Inflammatory macrophage treated with lipopolysaccharide for 1 hour (primary cell): ENCODE data around the gene WDR4.
"Not testable (repeated sequence)": the region's sequence is repeated elsewhere in the genome, so short reads cannot be mapped to it uniquely, and the experiment has no call there.

Source experiments
- DNase-seq, 2 donors: peaks; one replicate each; pipeline ENCODE4 v3.0.0-alpha.2; 2020 to 2022

The WDR4 gene

DNA sequence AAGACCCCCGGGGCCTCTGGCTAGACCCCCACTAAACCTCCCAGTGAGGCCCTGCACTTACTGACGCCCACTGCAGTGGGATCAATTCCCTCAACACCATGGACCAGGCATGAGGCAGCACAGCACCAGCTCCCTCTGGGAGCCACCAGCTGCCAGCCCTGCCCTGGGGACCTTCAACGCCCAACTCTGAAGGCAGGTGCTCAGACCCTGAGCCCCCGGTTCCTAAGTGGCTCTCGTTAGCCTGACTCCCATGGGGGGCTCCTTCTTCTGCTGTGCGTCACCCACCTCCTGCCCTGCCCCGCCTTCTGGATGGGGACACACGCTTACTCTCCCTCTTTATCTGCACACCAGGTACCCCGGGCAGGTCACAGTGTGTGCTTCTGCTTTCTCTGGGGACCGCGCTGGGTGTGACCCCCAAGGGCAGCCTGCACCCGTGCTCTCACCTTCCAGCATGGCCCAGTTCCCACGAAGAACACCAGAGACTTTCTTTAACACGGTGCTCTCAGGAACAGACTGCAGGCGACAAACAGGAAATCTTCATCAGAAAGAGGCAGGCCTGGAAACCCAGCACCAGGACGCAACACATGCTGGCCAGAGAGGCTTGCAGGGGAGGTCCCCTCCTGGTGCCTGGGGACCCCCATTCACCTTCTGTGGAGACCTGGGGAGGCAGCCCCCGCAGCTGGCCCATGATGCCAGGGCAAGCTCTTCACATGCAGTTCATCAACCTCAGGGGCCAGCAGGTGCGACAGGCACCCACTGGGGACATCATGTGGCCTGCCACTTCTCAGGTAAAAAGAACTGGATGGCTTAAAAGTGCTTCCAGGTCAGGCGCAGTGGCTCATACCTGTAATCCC, 27.3 kb downstream of the WDR4 start:
- DNase-seq, result no peak

DNA sequence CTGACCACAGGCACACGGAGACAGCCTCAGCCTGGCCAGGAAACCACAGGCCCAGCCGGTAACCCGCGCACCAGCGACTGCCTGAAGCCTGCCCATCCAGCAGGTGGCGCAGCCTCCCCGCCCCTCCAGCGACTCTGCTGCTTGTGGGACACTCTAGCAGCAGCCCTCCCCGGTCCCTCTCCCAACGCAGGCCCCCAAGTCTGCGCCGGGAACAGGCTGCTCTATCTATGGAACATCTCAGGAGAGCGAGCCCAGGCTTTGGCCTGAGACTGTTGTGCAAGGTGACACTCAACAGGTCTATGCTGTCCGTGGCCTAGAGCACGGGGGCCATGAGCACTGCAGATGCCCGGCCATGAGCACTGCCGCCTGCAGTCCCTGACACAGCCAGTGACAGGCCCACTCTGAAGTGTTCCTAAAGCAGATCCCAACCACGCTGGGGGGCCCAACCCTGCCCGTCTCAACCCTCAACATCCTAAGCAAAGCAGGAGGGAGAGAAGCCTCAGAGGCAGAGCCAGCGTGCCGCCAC, 28.4 kb downstream of the WDR4 start:
- peak; percentile 8 to 17 for DNase-seq

DNA sequence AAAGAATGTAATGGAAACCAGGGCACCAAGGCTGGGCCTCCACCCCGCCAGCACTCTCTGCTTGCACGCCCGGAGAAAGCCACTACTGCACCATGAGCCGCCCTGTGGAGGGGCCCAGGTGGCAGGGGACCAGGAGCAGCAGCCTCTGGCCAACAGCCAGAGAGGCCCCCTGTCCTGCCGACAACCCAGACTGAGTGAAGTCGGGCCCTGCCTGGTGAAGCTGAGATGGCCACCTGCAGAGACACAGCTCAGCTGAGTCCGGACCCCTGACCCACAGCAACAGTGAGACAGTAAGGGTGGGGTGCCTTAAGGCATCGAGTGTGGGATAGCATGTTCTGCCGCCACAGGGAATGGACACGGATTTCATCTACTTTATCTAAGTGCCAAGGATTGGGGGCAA, 28.9 kb downstream of the WDR4 start:
- no peak for DNase-seq

DNA sequence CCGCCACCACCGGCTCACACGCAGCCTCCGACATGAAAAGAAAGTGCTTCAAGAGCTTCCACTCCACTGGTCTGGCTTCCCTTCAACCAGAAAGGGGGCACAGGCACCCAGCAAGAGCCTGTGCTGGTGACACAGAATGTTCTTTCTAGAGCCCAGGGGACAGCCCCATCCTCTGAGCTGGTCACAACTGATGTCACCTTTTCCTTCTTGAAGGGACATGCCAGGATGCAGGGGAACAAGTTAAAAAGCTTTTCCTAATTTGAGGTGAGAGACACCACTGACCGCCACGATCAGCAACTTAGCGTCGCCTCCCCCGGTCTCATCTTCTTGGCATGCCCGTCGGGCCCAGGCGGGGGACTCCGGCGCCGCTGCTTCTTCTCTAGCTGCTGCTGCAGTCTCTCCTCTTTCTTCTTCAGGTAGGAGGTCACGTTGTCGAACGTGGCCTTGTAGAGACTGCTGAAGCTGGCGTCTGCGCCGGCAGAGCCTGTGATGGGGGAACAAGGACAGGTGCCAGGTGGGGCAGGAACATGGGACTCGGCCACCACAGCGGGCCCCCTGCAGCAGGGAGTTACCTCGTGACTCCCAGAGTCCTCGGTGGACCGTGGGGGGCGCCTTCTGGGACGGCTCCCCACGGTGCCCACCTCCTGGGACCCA, 29.5 kb downstream of the WDR4 start:
- no peak for DNase-seq

DNA sequence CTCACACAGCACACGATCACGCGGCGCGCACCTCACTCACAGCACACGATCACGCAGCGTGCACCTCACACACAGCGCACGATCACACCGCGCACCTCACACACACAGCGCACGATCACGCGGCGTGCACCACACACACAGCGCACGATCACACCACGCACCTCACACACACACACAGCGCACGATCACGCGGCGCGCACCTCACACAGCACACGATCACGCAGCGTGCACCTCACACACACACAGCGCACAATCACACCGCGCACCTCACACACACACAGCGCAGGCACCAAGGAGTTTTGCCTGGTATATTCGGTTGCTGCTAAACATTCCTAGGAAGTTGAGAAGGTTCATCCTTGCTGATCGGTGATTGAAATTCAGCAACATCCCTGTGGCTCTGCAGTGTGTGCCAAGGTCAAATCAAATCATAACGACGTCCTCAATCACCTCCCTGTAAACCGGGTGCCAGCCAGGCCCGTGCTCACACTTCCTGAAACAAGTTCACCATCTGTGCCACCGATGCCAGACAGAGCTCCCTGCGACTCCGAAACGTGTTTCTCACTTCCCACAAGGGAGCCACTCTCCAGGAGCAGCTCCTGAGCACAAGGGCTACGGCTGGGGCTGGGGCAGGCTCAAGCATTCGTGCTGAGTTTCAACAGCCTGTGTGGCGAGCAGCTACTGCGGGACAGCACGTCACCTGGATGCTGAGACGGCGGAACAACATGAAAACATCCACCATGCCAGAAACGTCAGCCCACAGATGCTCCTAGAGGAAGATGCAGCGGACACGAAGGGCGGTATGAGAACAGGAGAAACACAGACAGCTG, 30.2 kb downstream of the WDR4 start:
- no peak for DNase-seq

DNA sequence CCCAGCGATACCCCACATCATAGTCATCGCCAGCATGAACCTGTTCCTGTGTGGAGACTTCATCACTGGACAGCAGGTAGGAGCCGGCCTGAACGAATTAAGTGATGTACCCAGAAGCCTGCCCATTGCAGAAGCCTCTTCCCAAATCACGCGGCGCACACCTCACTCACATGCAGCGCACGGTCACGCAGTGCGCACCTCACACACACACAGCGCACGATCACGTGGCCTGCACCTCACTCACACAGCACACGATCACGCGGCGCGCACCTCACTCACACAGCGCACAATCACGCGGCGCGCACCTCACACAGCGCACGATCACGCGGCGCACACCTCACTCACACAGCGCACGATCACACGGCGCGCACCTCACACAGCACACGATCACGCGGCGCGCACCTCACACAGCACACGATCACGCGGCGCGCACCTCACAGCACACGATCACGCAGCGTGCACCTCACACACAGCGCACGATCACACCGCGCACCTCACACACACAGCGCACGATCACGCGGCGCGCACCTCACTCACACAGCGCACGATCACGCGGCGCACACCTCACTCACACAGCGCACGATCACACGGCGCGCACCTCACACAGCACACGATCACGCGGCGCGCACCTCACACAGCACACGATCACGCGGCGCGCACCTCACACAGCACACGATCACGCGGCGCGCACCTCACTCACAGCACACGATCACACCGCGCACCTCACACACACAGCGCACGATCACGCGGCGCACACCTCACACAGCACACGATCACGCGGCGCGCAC, 31.0 kb downstream of the WDR4 start:
- DNase-seq, result not testable (repeated sequence)

DNA sequence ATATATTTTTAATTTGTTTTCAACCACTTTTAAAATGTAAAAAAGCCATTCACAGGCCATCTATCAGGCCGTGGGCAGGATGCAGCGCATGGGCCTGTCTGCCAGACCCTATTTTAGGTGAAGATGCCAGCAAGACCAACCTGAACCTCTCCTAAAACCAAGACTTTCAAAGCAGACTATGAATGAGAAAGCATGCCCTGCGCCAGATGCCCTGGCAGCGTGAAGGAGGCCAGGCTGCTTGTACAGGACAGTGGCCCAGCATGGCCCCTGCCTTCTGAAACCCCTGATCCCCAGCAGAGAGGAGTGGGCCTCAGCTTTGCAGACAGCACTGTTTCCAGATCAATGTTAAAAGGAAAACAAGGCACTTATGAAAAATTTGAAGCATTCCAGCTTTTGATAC, 31.6 kb downstream of the WDR4 start:
- no peak for DNase-seq

DNA sequence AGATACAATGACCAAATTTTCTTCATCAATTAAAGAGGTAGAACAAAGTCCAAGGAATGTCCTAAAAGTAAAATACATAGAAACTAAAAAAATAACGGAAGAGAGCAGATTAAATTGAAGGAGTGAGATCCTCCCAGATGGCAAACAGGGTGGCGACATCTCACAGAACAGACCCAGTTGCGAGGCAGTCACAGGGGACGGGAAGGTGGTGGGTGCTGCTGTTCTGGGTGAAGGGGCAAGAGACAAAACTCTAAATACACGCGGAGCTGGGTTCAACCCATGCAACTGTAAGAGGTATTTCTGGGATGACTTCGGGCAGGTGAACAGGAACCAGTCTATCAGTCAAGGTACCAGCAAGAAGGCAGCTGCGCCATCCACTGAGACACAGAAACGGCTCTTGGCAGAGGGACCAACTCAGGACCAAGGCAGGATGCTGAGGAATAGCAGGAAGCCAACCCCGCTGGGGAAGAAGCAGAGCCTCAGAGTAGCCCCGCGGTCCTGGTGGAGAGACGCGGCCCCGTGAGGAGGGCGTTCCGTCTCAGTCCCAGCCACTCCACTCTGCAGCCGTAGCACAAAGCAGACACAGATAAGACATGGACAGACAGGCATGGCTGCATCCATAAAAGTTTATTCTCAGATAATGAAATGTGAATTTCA, 32.2 kb downstream of the WDR4 start:
- DNase-seq, result no peak

DNA sequence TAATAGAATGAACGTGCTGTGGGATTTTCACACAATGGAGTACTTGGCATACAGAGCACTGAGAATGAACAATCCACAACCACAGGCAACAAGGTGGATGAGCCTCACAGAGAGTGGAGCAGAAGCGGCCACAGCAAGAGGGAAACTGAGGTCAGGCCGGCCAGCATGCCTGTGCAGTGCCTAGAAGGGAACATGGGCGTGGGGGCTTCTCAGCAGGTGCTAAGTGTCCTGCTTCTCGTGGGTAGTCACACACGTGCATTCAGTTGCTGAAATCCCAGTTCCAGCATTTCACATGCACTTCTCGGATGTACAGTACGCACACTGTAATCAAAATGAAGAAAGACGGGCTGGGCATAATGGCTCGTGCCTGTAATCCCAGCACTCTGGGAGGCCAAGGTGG, 33.1 kb downstream of the WDR4 start:
- DNase-seq, result no peak

DNA sequence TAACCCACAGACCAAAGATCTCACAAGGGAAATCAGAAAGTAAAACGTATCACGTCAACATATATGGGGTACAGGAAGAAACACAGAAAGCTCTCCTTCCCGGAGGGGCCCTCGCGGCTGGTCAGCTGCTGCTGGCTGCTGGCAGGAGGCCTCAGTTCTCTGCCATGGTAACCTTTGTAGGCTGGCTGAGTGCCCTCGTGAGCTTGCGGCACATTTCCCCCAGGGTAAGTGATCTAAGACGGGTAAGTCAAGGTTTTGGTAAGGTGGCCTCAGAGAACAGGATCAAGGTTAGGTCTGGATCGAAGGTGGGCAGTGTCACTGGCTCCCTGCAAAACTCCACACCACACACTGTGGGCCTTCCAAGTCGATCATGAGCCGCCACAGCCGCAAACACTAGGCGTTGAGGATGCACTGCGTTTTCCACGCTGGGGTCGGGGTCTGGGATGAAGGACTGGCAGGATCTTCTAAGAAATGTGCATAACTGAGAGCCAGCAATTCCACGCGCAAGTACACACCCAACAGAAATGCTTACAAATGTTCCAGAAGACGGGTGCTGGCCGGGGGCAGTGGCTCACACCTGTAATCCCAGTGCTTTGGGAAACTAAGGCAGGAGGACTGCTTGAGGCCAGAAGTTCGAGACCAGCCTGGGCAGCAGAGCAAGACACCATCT, 33.9 kb downstream of the WDR4 start:
- DNase-seq, result no peak

DNA sequence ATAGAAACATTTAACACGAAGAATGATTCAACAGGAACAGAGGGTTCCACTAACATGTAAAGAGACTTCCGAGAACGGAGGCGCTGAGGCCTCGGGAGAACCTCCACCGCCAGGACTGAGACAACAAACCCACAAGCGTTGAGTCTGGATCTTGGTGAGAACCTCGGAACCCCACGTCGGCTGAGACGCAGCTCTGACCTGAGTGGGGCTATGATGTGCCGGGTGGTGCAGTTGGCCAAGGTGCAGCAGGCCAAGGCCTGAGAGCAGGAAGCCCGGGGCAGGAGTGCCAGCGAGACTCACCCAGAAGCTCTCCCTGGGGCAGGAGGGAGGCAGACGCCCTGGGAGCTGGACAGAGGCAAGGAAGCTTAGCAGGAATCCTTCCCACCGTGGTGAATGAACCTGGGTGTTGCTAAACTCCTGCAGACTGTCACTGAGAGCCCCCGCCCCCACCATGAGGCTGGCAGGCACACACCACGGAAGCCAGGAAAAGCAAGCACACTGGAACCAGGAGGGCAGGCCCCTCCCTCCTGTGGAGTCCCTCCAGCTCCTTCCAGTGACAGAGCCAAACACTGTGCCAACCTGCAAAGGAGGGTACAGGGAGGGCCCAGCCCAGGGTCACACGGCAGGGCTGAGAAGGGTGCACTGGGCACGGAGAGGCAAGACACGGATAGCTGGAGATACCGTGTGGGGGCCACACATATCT, 34.8 kb downstream of the WDR4 start:
- no peak for DNase-seq

DNA sequence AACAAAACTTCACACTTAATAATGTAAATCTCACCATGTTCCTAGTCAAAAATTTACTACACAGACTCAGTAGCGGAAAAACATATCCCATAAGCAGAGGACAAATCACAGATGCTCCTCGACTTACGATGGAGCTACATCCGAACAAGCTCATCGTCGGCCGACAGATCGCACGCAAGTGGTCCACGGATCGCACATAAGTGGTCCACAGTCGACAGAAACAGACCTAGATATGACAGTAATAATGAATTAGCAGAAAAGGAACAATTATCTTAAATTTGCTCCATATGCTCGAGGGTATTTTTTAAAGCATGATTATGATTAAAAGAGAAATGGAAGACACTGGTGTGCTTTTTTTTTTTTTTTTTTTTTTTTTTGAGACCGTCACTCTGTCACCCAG, 36.3 kb downstream of the WDR4 start:
- no peak for DNase-seq

DNA sequence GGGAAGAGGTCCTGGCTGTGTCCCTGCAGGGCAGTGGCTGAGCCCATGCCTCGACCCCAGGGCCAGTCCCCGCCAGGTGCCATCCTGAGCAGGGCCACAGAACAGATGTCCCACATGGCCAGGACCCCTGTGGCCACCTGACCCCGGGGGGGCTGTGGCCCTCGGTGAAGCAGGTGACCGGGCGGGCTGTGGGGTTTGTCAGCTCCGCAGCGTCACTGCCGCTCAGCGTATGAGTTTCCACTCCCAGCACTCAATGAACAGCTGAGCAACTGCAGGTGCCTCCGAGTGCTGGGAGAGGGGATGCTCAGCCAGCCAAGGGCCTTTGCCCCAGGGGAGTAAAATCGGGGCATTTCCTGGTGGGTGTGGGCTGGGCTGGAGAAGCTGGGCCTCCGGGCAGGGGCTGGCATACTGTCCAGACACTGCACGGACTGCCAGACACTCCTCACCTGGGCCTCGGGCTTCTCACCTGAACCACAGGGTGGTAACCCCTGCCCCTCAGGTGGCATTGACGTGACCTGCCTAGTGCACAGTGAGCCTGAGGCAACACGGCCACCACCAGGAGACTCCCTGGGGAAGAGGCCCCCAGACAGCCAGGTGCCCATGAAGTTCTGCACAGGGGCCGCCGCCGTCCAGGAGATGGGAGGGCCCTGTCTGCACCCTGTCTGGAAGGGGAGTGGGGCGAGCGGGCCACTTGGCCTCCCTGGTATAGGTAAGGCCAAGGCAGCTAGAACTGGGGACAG, 37.3 kb downstream of the WDR4 start:
- DNase-seq, result not testable (repeated sequence)

DNA sequence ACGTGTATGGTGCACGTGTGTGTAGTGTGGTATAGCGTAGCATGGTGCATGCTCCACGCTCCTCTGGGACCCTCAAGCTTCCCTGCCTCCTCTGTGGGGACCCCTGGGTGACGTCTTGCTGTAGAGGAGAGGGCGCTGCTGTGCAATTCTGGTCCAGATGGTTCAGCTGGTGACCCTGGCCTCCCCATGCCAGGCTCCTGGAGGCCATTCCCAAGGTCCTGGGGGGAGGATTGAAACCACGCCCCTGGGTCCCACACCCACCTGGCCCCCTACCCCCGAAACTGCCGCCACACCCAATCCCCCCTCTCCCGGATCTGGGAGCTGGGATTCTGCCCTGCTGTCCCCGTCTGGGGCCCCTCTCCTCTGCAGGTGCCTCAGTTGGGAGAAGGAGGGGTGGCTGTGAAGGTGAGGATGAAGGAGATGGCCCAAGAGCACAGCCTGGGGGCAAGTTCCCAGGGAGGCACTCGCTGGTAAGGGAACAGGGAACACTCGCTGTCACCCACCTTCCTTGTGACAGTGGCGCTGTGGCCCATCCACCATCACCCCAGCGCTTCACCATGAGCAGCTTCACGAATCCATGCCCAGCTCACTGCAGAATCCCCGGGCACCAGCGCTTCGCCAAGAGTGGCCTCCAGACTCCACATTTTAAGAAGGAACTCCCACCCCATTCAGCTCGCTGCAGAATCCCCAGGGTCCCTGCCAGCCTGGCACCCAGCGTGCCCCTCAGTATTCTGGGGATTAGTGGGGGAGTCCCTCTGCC, 38.0 kb downstream of the WDR4 start:
- DNase-seq, result no peak

DNA sequence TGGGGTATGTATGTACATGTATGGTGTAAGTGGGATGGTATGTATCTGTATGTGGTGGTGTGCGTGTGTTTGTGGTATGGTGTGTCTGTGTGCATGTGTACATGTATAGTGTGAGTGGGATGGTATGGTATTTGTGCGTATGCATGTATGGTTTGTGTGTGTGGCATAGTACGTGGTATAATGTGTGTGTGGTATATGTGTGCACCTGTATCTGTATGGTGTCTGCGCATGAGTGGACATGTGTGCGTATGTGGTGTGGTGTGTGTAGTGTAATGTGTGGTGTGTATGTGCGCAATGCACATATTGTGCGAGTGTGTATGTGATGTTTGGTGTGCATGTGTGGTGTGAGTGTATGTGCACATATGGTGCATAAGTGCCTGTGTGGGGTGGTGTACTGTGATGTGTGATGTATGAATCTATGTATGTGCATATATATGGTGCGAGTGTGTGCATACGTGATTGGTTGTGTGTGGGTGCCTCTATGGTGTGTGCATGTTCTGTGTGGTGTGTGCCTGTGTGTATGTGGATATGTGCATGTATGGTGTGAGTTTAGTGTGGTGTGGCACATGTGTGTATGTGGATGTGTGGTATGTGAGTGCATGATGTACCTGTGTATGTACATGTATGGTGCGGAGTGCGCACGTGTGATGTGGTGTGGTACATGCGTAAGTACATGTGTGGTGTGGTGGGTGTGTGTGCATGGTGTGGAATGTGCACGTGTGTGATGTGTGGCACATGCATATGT, 38.8 kb downstream of the WDR4 start:
- DNase-seq, result no peak

DNA sequence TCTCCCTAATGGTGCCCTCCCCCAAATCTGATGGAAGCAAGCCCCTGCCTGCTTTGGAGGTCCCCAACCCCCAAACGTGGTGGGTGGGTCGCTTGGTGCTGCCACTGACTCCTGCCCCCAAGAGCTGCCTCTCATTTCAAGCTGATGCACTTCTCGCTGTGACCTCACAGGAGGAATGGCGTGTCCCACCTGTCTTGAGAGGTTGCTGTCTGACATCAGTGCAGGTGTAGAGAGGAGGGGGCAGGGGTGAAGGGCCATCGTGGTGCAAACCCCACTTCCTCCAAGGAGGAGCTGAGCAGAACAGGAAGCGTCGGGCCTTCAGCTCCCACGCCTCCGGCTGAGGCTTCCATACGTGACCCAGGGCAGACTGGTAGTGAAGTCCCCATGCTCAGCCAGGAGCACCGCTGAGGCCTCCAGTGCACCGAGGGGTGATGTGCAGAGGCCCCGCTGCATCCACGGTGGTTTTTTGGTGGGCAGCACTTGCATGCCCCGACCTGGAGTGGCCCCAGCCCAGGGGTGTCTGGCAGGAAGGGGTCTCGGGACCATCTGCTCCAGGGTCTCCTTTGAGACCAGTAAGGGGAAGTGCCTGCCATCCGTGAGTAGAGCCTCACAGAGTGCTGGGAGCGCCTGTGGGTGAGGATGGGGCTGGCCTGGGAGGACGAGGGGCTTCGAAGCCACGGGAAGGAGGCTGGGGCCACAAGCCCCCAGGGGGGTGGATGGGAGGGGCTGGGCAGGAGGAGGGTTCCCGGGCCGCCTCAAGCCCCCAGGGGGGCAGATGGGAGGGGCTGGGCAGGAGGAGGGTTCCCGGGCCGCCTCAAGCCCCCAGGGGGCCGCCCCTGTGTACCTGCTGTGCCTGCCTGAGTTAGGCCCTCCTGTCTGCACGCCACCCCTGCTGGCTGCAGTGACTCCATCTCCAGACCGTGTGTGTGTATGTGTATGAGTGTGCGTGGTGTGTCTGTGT, 39.8 kb downstream of the WDR4 start:
- peak; percentile 21 to 36 for DNase-seq

DNA sequence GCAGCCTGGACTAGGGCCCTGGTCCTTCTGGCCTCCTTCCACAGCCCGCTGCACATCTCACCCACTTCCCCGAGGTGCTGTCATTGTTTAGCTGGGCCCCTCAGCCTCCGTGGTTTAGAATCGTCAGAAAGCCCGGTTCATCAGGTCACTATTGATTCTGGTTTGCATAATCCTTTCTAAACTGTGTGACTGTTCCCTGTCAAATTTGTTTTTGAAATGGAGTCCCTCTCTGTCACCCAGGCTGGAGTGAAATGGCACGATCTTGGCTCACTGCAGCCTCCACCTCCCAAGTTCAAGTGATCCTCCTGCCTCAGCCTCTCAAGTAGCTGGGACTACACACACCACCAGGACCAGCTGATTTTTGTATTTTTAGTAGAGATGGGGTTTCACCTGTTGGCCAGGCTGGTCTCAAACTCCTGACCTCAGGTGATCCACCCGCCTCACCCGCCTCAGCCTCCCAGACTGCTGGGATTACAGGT, 41.1 kb downstream of the WDR4 start:
- not testable (repeated sequence) for DNase-seq
